T-helper 2 cell (primary cell): Measurements from ENCODE around the gene FAM209B.
"Not testable (repeated sequence)": the region's sequence is repeated elsewhere in the genome, so short reads cannot be mapped to it uniquely, and the experiment has no call there.

ENCODE experiments used
- DNase-seq, 5 experiments: peaks; one replicate each; pipeline versions ENCODE4 v3.0.0 to v3.0.0-alpha.2; 2012 to 2022

Gene FAM209B

DNA sequence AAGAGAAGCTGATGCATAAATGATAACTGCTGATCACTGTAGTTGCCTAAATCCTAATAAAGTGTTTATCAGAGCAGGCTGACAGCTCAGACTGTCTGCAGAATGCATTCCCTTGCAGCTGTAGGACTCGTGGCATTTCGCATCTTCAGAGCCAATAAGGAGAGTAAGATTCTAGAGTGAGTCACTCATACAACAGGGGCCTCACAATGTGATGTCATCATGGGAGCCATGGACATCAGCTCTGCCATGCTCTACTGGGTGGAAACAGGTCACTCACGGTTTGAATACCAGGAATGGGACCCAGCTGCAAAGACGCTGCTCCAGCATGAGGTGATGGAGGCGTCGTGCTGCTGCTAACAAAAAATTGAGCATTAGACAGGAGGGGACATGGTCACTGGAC lies 7.4 kb downstream of the FAM209B start:
- no peak for DNase-seq

DNA sequence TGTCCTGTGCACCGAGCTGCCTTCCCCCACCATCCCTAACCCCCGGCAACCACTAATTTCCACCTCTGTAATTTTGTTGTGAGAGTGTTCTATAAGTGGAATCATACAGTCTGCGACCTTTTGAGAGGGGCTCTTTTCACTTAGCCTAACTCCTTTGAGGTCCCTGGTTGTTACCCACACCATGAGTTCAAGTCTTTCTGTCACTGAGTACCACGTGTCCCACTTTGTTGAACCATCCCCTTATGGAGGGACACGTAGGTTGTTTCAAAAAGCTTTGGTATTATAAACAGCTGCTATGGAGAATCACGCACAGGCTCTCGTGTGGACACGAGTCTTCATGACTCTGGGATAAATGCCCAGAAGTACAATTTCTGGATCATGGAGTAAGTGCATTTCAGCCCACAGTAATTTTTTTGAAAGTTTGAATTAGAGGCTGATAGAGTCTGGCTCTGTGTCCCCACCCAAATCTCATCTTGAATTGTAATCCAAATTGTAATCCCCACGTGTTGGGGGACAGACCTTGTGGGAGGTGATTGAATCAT lies 9.5 kb downstream of the FAM209B start:
- no peak for DNase-seq

DNA sequence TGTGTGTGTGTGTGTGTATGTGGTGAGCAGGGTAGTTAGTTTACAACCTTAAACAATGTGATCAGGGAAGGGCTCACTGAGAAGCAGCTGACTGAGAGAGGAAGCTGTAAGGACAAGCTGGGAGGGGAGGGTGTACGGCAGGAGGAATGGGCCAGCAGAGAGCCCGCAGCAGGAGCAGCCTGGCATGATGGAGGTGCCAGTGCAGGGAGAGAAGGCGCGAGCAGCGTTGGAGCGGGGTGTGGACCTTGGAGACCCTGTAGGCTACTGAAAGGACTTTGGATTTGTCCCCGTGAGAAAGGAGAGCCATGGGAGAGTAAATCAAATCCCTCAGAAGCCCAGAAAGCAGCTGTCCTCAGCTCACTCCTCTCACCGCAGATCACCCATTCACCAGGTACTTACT lies 18.5 kb downstream of the FAM209B start:
- no peak for DNase-seq

DNA sequence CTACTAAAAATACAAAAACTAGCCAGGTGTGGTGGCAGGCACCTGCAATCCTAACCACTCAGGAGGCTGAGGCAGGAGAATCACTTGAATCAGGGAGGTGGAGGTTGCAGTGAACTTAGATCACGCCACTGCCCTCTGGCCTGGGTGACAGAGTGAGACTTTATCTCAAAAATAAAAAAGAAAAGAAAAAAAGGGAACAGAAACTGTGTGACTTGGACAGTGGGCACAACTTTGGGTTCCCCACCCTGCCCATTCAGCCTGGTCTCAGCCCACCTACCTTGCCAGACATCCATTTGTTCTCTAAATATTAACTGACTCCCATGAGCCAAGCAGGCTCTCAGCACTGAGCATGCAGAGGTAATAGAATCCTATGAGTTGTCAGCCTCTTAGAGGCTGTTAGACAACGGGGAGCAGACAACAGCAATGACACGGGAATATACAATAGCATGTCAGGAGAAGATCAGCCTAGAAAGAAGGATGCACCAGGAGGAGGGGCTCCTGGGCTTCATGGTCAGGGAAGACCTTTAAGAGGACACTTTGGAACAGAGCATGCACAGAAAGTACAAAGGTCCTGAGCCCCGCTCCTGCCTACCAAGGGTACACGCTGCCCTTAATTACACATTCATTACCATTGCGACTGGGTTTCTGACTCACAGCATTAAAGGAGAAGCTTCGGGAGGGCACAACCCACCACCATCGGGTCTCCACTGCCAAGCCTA lies 20.0 kb downstream of the FAM209B start:
- DNase-seq = no peak

DNA sequence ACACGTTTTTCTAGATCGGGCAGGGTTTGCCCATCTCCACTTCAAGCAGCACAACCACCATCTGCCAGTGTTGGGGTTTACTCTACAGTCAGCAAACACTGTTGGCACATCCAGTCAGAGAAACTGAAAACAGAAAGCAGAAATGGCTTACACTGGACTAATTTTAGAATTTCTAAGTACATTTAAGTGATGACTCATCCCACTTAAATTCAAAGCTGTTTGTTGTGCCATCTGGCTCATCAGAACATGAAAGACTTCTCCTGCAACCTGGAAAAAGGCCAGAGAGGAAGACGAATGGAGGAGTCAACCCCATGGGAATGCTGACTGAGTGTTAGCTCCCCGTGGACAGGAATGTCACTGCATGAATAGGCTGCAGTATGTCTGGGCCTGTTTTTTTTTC lies 21.8 kb downstream of the FAM209B start:
- DNase-seq = peak in 1 of 5 experiments; percentile 44

DNA sequence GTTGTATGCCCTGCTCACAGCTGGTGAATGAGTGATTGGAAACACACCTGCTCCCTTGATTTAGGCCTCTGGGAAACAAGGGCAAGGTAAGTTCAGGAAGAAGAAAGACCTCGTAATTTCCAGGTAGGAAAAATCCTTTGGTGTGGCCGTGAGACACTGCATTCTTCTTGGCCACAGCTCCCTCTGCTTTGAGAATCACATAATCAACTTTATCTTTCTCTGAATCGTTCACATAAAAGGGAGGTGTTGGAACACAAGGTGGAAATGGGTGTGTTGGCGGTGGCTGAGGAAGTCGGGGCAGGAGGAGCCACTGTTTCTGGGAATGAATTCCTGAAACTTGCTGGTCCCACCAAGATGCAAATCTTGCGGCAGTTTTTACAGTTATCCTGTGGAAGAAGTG lies 25.9 kb downstream of the FAM209B start:
- no peak for DNase-seq

DNA sequence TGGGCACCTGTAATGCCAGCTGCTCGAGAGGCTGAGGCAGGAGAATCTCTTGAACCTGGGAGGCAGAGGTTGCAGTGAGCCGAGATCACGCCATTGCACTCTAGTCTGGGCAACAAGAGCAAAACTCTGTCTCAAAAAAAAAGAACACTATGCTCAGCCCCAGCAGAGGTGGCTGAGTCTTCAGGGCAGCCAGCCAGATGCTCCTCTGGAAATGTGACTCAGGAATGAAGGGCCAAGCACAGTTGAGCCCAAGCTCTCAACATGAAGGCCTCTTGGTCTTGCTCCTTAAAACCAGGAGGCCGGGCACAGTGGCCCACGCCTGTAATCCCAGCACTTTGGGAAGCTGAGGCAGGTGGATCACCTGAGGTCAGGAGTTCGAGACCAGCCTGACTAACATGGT lies 31.5 kb downstream of the FAM209B start:
- not testable (repeated sequence) for DNase-seq

DNA sequence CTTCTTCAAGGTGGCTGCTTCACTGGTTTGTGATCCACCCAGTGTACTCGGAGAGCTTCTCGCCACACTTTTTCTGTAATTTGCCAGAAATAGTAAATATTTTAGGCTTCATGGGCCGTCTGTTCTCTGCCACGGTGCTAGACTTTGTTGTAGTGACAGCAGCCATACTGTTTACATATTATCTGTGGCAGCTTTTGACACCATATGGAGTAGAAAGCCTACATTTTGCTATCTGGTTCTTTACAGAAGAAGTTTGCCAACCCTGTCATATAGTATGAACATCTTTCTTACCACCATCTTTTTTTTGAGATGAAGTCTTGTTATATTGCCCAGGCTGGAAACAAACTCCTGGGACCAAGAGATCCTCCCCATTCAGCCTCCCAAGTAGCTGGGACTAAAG lies 32.5 kb downstream of the FAM209B start:
- no peak for DNase-seq

DNA sequence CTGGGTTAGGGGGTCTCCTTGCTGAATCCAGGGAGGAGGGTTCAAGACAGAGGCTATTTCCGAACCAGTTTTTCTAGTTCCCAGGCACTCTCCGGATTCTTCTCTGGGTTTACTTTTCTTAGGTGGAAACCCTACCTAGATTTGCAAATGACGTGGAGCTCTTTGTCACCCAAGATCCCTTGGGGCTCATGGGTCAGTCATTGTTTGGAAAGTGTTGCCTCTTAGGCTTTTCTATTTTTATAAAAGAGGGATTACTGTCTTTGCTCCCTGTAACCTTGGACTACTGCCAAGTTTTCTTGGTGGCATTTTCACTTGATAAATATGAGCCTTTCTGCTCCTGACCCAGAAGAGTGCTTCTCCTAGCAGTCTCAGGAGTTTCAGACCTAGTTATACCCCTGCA lies 33.6 kb downstream of the FAM209B start:
- DNase-seq = no peak

DNA sequence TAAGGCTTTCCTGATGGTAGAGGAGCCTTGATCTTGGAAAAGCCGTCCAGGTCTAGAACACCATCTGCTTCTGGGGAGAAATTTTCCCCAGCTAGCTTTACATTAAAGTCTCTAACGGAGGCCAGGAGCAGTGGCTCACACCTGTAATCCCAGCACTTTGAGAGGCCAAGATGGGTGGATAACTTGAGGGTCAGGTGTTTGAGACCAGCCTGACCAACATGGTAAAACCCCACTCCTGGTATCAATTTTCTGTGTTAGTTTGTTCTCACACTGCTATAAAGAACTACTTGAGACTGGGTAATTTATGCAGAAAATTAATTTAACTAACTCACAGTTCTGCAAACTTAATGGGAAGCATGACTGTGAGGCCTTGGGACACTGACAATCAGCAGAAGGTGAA lies 37.8 kb downstream of the FAM209B start:
- no peak for DNase-seq

DNA sequence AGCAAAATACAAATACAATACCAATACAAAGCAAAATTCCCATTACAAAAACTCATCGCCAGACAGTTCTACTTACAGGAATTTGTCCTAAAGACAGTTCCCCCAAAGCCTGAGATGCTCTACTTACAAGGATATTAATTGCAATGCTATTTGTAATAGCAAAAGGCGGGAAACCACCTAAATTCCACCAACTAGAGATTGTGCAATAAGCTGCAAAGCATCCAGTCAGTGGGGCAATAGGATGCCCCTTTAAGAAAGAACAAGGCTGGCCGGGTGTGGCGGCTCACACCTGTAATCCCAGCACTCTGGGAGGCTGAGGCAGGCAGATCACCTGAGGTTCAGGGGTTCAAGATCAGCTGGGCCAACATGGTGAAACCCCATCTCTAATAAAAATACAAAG lies 39.1 kb downstream of the FAM209B start:
- no peak for DNase-seq

DNA sequence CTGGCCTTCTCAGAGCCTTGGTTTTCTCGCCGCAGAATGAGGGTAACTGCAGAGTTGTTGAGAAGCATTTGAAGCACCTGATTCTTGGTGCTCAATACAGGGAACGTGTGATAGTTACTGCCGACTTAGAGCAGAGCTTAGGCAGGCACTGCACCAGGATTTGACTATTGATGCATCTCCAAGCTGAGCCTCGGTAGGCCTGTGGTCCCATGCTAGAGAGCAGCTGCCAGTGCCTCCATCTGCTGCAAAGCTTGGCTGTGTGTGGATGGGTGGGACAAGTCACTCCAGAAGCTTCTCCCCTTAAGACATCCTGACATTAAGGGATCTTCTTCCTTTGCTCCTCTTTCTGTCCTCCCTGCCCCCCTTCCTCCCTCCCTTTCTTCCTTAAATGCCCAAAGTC lies 40.9 kb downstream of the FAM209B start:
- no peak for DNase-seq

DNA sequence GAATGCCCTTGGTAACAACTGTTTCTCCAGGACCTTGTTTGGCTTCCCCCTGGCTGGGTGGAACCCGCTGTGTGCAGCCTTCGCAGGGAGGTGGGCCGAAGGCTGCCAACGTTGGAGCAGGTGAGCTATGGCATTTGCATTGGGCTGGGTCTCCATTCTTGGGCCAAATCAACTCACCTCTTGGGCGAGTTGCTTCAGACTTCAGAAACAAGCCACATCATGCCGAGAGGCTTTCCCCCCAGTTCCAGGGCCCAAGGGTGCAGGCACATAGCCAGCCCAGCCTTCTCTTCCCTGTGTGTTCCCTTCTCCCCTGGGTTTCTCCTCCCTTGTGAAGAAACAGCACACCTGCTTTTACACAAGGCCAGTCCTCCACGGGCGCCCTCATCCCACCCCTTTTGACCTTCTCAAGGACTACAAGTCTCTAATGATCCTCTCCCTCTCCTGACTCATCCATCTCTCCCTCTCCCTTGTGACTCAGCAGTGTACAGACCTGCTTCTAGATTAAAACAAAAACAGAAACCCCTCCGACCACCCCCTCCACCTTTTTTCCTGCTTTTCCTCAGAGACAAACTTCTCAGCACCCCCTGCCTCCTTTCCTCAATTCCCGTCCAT lies 41.6 kb downstream of the FAM209B start:
- no peak for DNase-seq

DNA sequence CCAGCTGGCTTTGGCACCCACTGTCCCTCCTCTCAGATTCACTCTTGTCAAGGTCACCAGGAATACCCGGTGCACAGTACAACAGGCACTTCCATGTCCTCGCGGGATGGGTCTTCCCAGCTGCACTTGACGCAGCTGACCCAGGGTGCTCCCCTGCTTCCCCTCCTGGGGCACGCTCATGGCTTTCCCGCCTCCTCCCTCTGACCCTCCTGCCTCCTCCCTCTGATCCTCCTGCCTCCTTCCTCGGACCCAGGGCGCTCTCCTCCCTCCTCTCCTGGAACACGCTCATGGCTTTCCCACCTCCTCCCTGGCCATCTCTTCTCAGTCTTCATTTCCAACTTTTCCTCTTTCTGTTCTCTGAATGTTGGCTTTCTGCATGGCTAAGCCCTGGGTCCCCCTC lies 42.1 kb downstream of the FAM209B start:
- DNase-seq = no peak

DNA sequence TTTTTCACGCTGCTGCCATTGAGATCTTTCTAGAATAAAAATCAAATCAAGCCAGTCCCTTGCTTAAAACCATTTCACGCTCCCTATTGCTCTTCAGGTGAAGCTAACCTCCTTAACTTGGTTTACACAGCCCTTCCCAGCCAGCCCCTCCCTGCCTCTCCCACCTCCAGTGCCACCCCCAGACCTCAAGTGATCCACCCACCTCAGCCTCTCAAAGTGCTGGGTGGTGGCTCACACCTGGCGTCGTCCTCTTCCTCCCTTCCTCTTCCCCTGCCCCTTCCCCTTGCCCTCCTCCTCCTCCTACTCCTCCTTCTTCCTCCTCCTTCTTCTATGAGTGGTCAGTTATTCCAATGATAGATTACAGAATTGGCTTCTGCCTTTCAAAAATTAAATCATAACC lies 42.9 kb downstream of the FAM209B start:
- no peak for DNase-seq

DNA sequence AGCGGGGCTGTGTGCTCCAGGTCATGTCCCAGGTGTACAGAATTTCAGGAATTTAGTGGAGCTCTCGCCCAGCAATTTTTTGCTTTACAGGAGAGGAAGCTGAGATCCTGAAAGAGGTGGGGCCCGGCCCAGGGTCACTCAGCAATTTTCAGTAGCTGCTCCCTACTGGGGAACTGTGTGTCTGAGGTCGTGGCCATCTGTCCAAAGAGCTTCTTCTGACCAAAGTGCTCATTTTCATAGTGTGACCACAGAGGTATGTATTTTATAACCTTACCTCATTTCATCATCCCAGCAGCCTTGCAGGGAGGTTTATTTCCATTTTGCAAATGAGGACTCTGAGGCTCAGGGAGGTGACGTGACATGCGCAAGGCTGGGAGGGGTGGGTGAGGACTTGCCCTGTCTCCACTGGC lies 46.3 kb downstream of the FAM209B start:
- no peak for DNase-seq

DNA sequence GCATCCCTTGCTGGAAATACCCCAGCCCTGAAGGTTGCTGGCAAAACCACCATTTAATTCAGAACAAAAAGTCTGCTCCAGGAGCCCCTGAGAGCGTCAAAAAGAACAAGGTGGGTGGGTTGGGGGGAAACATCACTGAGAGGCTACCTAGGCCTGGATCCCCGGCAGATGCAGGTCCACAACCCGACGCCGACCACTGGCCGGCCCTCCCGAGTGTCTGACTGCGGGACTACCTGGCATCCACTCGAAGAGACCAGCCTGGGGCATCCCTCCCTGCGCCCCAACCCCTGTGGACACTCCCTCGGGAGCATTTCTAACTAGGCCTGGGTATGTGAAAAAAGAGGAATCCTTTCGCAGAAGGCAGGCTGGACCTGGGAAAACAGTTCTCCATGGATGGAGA lies 47.2 kb downstream of the FAM209B start:
- no peak for DNase-seq

DNA sequence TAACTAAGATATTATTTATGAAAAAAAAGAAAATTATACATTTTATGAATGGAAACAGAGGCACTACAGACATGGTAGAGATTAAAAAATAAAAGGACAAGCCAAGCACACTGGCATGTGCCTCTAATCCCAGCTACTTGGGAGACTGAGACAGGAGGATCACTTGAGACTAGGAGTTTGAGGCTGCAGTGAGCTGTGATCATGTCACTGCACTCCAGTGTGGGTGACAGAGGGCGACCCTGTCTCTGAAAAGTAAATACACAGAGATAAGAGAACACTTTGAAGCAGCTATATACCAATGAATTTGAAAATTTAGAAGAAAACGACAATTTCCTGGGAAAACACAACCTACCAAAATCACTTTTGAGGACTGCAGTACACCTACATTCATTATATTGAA lies 48.7 kb downstream of the FAM209B start:
- no peak for DNase-seq

DNA sequence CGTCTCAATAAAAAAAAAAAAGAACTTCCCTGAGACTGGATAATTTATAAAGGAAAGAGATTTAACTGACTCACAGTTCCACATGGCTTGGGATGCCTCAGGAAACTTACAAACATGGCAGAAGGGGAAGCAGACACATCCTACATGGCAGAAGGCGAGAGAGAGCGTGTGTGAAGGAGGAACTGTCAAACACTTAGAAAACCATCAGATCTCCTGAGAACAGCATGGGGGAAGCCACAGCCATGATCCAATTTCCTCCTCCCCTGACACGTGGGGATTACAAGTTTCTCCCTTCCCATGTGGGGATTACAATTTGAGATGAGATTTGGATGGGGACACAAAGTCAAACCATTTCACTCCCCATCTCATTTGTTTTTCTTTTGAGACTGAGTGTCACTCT lies 49.5 kb downstream of the FAM209B start:
- DNase-seq = no peak

DNA sequence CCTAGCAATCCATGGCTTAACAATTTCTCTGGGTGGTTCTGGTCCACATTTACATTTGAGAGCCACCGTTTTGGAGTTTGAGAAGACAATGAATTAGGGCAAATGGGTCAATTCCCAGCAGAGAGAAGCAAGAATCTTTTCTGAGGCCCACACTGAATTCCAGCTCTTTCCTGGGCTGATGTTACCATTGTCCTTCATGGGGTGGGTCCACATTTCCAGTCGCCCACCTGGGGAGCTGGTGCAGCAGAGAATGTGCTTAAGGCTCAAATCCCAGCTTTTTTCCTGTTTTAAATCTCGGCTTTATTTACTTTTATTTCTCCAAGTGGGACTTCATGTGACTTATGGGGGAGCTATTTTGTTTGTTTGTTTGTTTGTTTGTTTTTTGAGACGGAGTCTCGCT lies 51.9 kb downstream of the FAM209B start:
- DNase-seq = no peak
